HG03571 (cell line): Measurements from ENCODE around the gene RRAS2.
"Not testable (repeated sequence)": the region's sequence is repeated elsewhere in the genome, so short reads cannot be mapped to it uniquely, and the experiment has no call there.

Experiments used
- ATAC-seq: cut with Tn5 transposase; IDR thresholded peaks from one replicate; pipeline ENCODE4 v1.9.1; 2021; ENCODE audit not compliant: unreplicated experiment

The RRAS2 gene

DNA sequence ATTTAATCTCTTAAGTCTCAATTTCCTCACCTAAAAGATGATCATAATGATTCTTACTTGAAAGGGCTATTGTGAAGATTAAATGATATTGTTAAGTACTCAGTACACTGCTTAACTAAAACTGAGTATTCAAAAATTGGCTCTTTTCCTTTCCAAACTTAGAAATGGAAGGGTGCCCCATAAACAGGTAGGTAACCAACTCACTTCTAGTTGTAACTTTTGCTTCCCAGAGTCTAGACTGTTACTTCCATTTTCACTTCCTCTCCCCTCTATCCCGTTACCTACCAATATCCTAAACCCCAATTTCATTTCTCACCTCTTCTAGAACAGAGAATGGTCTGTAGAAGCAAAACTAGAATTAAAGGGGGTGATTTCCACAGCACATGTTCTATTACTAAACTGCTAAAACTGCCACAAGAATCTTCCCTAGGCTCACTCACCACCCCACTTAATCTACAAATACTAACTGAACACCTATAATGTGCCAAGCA, 50.0 kb downstream of the RRAS2 start:
- ATAC-seq: no peak

DNA sequence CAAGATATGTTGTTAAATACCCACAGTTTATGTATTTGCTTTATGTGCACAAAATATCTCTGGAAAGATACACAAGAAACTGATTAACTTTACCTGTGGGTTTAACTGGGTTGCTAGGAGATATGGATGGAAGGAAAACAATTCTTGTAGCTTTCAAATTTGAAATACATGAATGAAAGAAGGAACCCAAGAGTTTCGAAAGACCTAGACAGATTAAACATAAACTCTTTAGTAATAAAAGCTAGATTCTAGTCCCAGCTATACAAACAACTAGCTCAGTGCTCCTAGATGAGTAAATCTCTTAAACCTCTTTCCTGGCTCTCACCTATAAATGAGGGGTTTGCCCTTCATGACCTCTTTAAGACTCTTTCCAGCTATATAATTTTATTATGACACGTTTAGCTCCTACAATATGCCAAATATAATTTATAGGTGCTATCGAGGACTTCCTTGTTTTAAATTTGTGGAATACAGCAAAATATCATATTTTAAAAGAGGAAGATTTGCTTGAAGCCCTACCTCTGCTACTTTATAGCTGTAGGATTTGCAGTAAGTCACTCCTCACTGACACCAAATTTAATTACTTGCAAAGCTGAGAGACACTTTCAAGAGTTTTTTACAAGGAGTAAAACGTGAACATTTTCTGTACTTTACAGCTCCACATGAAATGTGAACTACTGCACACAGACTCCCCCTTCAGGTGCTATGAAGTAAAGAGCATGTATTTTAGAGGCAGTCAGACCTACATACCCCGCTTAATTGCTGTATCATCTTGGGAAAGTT, 50.7 kb downstream of the RRAS2 start:
- peak; percentile 31 for ATAC-seq

DNA sequence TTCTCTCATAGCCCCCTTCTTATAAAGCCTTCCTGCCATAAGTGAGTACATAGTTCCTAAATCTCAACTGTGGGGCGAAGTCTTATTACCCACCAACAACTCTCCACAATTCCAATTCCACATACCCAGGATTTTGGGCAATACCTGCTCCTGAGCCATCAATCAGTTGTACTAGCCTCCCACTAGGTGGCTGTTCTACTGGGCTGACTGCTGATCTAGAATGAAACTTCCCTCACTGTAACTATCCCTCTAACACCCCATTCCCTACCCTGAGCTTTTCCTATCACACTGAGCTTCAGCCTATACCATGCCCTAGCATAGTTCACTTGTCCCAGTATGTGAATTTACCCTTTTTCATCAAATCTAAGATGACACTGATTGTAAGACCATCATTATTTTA, 52.5 kb downstream of the RRAS2 start:
- ATAC-seq: no peak

DNA sequence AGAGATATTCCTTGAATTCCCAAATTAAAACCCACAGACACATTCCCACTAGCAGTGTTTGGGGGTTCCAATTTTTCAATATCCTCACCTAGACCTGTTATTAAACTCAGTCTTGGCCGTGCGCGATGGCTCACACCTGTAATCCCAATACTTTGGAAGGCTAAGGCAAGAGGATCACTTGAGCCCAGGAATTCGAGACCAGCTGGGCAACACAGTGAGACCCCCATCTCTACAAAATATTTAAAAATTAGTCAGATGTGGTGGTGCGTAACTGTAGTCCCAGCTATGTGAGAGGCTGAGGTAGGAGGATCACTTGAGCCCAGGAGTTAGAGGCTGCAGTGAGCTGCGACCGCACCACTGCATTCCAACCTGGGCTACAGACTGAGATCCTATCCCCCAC, 53.3 kb downstream of the RRAS2 start:
- ATAC-seq: no peak

DNA sequence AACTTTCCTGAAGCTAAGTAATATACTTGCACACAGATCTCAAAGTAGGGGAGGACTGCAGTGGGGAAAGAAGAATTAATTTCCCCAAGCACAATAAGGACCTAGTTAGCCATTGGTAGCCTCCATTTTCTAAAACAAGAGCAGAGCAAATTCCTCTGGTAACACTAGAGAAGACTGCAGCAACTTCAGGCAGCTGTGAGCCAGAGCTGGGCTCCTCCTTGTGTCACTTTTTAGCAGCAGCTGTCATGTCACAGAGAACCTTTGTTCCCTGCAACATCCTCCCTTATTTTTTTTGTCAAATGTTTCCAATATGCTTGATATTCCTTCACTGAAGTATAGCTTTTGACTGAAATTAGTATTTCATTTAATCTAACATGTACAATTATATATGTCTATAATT, 54.4 kb downstream of the RRAS2 start:
- ATAC-seq: no peak

DNA sequence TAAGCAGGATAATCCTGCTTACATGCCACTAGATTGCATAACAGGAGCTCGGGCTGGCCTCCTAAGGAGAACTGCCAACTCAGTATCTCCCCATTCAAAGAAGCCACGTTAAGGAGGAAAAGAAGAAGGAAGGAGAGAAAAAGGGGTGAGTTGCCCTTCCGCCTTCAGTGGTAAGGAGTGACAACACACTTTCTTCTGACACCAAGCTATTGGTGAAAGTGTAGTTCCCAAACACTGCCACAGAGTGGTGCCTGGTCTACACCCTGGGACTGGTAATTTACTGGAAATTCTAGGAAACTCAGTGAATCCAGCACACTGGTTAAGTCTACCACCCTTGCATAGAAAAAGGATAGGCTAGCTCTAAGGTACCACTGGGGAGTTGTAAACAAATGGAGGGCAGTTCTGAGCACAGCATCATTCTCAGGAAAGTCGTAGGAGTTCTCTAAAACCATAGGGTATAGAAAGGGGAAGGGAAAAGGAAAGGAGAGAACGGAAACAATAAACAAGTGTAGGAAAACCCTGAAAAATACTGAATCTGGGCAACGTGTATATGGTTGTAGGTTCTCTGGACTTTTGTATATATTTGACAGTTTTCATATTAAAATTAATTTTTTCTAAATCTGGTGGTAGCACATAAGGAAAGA, 58.2 kb downstream of the RRAS2 start:
- ATAC-seq: peak; percentile 73

DNA sequence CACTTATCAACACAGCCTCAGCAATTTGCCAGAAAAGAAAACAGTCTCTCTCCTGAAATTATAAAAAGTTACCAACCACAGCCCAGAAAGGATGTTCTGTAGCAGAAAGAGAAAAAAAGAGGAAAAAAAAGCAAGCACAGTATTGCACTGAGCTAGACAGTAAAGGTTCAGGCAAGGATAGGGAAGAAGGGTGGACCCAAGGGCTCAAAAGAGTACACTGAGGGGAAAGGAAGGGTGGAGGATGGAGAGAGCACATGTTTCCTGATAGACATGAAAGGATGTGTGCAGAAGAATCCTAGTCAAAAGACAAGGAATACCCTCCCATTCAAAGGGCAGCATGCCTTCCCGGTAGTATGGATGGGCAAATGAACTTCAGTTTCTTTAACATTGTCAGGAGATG, 59.1 kb downstream of the RRAS2 start:
- no peak for ATAC-seq

DNA sequence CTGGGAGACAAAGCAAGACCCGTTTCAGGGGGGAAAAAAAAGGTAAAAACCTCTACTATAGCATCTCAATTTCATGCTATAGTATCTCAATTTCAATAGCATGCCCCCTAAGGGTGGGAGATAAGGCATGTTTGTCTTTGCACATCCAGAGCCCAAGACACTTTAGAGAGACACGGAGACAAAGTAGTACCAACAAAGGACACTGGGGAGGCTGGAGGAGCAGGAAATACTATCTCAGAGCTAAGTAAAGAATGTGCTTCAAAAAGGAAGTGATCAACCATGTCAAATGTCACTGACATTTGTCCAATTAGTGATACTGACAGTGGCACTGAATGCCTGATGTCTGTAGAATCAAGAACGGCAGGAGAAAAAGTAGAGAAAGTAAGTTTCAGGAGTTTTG, 68.6 kb downstream of the RRAS2 start:
- ATAC-seq: no peak

DNA sequence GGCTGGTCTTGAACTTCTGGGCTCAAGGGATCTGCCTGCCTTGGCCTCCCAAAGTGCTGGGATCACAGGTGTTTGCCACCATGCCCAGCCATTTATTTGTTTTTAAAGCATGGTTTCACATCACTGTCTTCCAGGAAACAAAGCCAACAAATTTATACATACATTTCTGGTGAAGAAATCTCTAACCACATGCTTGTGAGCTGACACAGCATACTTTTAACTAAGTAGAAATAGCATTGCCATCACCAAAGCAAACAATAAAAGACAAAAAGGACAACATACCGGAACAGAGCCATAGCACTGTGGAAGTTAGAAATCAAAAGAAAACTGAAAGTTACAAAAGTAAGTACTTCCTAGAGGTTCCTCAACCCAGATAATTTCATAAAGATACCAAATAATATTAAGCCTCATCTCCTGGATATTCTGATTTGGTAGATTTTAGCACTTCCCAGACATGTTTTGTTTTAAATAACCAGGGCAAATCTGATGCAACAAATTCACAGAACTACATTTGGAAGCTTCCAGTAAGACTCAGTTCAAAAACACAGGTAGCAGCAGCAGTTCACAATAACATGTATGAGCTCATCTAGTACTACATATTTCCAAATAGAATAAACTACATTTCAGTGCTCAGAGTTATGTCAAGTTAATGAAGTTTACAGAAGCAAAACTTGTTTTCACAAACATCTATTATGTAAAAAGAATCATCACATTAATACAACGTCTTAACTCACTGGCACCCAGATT, 70.6 kb downstream of the RRAS2 start:
- no peak for ATAC-seq

DNA sequence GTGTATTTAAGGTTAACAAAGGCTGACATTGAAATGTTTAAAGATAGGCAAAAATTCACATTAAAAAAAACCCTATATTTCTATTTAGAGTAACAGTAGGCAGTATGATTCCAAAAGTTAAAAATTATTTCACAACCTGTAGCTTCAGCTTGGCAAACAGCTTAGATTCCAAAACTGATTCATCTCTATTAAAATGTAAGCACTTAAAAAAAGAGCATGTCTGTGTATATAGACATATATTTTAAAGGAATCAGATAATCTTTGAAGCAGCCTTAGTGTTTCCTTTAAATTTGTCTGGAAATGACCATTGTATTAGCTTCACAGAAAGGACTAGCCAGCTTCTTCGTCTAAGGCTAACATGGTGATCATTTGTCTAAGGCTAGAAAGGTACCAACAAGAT, 80.1 kb downstream of the RRAS2 start:
- not testable (repeated sequence) for ATAC-seq

DNA sequence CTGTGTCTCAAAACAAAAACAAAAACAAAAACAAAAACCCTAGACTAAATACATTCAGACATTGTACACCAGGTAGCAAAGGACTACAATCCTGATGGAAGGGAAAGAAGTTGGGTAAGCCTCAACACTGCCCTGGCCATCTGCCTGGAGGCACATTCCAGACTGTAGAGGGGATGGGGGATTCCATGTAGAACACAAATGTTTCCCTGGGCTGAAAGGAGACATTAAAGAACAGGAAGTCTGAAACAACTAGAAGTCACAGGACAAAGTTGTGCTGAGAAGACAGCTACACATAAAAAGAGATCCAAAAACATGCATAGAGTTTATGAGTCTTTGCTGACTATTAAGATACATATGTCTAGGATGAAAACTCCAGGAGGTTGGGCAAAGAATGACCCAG, 83.9 kb downstream of the RRAS2 start:
- ATAC-seq: no peak

DNA sequence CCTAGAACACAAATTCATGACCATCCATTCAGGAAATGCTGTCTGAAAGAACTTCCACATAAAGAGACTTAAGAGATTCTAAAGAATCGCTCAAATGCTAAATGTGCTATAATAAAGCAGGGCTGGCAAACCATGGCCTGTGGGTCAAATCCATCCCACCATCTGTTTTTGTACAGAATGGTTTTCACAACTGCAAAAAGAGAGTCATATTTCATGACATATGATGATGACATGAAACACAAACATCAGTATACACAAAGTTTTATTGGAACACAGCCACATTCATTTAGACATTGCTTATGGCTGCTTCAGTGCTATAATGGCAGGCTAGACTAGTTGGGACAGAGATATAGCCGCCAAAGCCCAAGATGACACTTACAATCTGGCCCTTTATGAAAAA, 85.1 kb downstream of the RRAS2 start:
- no peak for ATAC-seq

DNA sequence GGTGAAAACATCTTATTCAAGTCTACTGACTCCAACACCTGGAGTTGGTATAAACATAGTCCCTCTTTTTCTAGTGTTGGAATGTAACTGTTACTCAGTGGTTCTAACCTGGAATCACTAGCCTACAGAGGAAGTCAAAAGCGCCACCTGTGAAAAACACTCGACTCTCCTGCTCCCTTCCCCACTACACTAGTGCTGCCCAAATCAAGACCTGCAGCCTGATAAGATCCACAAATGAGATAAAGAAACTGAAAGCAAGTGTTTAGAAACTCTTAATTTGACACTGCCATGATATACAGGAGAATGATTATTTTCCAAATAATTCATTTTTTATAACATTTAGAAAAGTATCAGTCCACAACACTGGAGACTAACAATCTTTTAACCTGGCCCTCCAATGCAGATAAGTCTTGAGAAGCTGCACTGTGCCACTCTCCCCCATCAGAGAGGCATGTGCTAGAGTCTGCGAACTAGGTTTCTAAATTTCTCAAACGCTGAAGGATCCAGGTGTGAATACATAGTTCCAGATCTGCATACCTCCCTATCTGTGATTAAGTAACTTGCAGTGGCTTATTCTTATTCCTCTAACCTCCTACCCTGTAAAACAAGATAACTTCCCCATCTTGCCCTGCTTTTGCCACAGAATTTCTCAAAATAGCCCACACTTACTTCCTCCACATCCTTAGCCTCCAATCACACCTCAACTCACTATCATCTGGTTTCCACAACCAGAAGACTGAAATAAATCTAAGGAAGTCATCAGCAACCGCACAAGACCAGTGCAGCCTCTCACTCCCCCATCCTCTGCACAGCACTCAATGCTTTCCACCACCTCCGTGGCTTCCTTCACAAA, 88.1 kb downstream of the RRAS2 start:
- ATAC-seq: peak; percentile 72

DNA sequence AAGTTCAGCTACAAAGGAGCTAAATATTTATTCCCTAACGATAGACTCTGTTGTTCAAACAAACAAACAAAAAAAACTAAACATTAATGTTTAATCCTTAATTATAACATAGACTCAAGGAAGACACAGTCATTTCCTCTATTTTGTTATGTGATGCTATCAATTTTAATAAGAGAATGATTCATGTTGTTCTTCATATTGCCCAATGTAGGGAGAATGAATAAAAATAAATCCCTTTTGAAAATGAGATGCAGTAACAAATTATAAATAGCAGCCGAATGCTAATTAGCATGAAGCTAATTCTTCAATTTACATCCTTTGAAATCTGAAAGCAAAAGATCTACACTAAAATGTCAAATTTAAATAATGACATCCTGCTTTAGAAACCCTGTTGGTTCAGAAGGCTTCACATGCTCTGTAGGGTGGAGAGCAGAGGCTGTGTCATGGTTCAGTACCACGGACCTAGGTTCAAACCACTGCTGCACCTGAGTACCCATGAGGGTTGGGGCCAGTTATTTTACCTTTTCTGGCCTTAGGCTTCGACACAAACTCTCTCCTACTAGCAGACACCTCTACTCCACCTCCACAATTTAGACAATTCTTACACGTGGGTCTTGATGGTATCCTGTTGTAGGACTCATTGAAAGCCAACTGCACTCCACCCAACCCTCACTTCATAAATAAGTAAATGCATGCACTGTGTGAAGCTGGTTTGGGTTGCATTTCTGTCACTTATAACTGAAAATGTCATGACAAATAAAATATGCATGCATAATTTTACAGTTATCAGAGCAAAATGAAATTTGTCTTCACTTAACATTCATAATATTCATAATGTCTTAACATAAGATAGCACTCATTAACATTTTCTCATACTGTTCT, 89.0 kb downstream of the RRAS2 start:
- ATAC-seq: peak; percentile 33

DNA sequence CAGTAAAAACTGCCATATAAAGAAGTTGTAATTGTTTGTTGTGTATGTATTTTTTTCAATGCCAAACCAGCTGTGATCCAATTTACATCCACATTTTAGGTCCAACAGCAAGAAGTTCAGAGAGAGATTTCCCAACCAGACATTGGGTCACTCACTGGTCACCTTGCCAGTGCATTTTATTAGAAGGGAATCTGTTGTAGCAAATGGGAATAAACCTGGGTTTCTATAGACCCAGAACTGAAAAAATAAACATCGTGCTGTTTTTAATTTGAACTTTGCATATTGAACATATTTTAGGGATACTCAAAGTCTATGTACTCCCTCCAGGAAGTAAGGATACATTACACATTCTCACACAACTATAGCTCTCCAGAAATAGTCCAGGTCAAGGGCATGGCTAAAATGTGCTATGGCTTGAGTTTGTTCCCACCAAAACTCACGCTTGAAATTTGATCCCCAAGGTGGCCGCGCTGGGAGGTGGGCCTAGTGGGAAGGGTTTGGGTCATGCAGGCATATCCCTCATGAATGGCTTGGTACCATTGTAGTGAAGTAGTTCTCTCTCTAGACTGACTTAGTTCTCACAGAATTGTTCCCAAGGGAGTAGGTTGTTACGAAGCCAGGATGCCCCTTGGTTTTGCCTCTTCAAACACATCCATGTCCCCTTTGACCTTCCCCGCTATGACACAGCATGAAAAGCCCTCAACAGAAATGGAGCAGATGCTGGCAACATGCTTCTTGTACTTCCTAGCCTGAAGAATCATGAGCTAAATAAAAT, 90.9 kb downstream of the RRAS2 start:
- no peak for ATAC-seq

DNA sequence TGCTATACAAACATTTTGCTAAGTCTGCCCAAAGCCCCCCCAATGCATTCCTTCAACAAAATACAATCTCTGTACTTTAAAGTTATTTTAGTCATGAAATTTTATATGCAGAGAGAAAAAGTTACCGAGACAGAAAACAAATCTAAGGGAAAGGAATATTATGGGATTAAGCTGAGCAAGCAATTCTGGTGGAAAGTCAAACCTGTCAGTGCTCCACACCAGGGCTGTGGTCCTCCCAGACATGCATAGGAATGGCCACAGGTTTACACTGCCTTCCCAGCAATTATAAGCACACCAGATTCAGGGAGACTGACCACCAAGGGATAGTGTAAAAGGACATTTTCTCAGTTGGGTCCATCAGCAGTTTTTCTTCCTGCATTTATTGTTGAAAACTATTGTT, 92.4 kb downstream of the RRAS2 start:
- ATAC-seq: no peak

DNA sequence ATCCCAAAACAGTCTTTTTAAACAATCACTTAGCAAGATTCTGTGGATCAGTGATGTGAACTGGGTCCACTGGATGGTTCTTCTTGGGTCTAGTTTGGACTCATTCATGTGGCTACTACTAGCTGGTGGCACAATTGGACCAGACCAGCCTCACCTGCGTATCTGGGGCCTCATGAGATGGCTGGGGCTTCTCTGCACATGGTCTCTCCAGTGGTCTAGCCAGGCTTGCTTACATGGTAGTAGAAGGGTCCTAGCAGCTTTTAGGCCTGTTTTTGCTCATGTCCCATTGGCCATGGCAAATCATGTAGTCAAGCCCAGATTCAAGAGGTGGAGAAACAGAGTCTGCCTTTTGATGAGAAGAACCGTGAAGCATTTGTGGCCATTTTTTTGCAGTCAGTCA, 94.0 kb downstream of the RRAS2 start:
- ATAC-seq: no peak

DNA sequence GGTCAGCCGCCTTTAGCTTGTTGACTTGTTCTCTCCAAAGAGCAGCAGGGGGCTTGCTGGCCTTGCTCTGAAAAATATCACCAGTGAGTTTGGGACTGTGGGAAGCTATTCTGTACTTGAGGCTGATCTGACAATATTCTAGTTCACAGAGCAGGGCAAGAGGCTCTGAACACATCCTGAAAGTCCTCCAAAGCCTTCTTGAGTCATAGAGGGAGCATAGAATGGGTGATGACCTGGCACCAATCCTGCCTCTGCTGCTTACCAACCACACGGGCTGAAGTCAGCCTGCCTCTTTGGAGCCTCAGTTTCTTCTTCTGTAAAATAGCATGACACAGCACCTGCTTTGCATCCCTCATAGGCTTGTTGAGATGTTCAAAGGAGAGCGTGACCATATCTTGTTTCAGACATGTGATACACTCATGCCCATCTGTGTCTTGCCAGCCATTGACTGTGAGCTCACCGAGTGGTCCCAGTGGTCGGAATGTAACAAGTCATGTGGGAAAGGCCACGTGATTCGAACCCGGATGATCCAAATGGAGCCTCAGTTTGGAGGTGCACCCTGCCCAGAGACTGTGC, 96.6 kb downstream of the RRAS2 start:
- ATAC-seq: no peak

DNA sequence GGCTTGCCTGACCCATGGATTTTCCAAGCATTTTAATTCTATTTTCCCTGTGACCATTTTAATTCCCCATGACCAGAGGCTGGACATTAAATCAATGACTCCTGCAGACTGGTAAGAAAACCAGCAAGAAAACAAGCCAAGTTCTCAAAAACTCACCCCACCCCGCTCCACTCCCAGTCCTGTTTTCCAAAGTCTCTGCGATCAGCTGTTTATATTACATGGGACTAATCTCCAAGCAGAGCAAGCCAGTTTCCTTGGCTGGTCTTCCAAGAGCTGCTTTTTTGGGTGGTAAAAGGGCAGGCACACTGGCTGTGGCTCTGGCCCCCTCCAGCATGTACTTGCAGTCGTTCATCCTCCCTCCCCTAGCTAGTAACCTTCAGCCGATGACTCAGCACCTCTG, 97.9 kb downstream of the RRAS2 start:
- no peak for ATAC-seq
